ENCODE results near the gene PPP1R1C. TPM values are rescaled to one million over a fixed set of nuclear protein-coding genes. Genes with fewer than 3 reads are reported as not detected.

Gene PPP1R1C
- total RNA-seq, 6 experiments from 2014 or later: 0.31 to 0.48 (median 0.39) TPM; not detected in 2

DNA sequence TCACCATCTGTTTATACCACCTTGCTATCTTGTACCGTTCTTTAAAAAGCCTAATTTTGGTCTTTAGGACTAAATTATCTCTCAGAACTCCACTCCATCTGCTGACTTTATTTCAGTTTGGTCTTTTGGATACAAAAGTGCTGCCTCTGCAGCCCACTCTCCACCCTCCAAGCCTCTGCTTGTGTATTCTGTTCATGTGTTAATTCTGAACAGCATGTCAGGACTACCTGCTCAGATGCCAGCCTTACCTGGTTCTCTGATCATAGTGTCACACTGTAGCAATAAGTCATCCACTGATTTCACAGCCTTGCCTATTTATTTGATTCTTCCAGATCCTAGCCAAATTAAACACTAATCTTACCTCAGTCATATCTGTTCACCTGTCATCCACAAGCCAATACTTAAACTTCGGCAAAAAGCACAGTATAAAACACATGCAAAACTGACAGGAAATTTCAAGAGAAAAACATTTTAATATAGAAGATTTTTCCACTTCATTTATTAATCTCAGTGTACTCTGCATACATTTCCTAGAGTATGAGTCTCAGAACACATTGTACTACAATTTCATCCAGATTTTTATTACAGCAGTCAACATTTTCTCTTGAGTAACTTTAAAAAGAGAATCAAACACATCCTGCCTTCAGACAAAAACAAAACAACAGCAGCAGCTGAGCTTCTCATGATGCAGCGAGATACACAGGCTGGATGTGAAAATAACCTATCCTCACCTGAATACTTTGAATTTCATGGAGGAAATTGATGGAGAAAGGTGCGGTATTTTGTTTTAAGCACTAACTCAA is 64.9 kb downstream of the PPP1R1C start:
- Mint-ChIP-seq H3K9me3 (no peaks in the 10 kb centered on the region), H3K36me3 (ENCODE audit: low read depth) (no peaks in the 10 kb centered on the region), H3K4me3 (no peak overlapping the region), H3K27ac (no peak overlapping the region), H3K27me3 (ENCODE audit: insufficient read depth) (no peaks in the 10 kb centered on the region), H3K4me1 (ENCODE audit: low read depth) (no peaks in the 10 kb centered on the region; the same call in 1 of the 2 replicates)
- TF ChIP-seq, protein P1, sequence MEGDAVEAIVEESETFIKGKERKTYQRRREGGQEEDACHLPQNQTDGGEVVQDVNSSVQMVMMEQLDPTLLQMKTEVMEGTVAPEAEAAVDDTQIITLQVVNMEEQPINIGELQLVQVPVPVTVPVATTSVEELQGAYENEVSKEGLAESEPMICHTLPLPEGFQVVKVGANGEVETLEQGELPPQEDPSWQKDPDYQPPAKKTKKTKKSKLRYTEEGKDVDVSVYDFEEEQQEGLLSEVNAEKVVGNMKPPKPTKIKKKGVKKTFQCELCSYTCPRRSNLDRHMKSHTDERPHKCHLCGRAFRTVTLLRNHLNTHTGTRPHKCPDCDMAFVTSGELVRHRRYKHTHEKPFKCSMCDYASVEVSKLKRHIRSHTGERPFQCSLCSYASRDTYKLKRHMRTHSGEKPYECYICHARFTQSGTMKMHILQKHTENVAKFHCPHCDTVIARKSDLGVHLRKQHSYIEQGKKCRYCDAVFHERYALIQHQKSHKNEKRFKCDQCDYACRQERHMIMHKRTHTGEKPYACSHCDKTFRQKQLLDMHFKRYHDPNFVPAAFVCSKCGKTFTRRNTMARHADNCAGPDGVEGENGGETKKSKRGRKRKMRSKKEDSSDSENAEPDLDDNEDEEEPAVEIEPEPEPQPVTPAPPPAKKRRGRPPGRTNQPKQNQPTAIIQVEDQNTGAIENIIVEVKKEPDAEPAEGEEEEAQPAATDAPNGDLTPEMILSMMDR (IDR thresholded peaks at IDR 0.05): no peak
- DNase-seq: no peak

DNA sequence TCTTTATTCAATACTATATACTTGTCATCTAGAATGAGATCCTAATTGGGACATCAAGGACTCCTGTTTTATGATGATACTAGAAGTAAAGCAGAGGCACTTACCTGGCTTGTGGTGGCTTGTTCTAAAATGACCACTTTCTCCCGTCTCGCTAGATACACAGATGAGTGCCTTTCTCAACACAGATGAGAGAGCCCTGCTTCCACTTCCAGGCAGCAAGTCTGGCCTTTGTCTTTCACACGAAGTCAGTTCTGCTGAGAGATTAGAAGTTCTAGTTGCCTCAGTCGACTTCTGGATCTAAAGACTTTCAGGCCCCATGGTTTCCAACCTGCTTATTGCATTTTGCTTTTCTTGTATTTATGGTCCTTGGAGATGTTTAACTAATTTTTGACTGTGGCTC is 70.3 kb downstream of the PPP1R1C start:
- TF ChIP-seq, protein P1 (IDR thresholded peaks at IDR 0.05): no peak
- DNase-seq: no peak
- Mint-ChIP-seq H3K36me3 (ENCODE audit: low read depth) (no peaks in the 10 kb centered on the region), H3K27ac (no peak overlapping the region), H3K9me3 (no peaks in the 10 kb centered on the region), H3K27me3 (ENCODE audit: insufficient read depth) (no peaks in the 10 kb centered on the region), H3K4me3 (no peak overlapping the region), H3K4me1 (ENCODE audit: low read depth) (peaks cover 7% of the 10 kb centered on the region)

DNA sequence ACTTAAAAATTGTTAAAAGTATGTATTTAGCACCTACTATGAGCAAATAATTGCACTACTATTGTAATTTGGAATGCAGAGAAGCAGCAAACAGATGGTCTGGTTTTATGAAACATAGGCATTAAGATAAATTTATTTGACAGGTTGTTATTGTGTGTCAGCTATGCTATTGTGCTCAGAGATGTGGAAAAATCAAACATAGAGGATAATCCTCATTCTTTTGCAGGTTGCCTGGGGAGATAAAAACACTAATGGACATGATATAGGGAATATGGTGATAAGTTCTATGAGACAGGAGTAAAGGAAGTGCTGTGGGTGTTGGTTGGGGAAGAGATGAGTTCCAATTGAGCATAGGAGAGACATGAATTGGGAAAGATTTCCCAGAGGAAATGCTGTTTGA is 71.3 kb downstream of the PPP1R1C start:
- Mint-ChIP-seq H3K36me3 (ENCODE audit: low read depth) (no peaks in the 10 kb centered on the region), H3K9me3 (no peaks in the 10 kb centered on the region), H3K4me3 (no peak overlapping the region), H3K27me3 (ENCODE audit: insufficient read depth) (no peaks in the 10 kb centered on the region), H3K4me1 (ENCODE audit: low read depth) (peaks cover 7% of the 10 kb centered on the region), H3K27ac (no peak overlapping the region)
- TF ChIP-seq, protein P1 (IDR thresholded peaks at IDR 0.05): no peak
- DNase-seq: no peak

DNA sequence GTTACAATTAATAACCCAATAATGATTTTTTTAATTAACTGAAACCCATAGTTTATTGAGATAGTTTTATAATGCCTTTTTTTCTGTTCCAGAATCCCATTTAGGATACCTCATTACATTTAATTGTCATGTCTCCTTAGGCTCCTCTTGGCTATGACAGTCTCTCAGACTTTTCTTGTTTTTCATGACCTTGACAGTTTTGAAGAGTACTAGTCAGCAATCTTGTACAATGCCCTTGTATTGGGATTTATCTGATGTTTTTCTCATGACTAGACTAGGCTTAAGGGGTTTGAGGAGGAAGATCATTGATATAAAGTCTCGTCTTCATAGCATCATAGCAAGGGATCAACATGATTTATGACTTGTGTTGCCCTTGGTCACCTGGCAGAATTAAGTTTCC is 72.4 kb downstream of the PPP1R1C start:
- DNase-seq: no peak
- H3K9me3 Mint-ChIP-seq: no peaks in the 10 kb centered on the region

DNA sequence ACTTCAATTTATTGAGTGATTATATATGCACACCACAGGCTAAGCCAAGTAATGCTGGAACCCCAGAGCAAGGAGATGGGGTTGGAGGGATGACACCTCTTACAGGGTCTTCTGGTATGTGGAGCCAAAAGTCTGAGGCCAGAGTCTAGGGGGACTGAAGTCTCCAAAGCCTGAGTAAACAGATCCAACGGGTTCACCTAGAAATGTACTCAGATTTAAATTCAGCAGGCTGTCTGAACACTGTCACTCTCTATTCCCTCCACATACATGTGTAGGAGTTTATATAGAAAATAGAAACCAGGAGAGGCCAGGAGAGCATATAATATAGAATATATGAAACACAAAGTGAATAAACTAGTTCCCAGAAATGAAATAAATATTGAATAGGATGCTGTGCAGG is 76.1 kb downstream of the PPP1R1C start:
- Mint-ChIP-seq H3K9me3 (no peaks in the 10 kb centered on the region), H3K4me3 (no peak overlapping the region), H3K4me1 (ENCODE audit: low read depth) (peaks cover 21% of the 10 kb centered on the region), H3K36me3 (ENCODE audit: low read depth) (no peaks in the 10 kb centered on the region), H3K27ac (no peak overlapping the region), H3K27me3 (ENCODE audit: insufficient read depth) (peaks cover under 1% of the 10 kb centered on the region; the same call in 1 of the 2 replicates)
- TF ChIP-seq, protein P1 (IDR thresholded peaks at IDR 0.05): no peak
- no peak for DNase-seq

More for the DNA sequence above, 72.4 kb downstream of the PPP1R1C start:
- Mint-ChIP-seq H3K27me3 (ENCODE audit: insufficient read depth) (no peaks in the 10 kb centered on the region), H3K27ac (no peak overlapping the region), H3K4me1 (ENCODE audit: low read depth) (peaks cover 7% of the 10 kb centered on the region), H3K4me3 (no peak overlapping the region), H3K36me3 (ENCODE audit: low read depth) (no peaks in the 10 kb centered on the region)
- TF ChIP-seq, protein P1 (IDR thresholded peaks at IDR 0.05): no peak
